Activated CD8-positive, alpha-beta T cell treated with anti-CD3 and anti-CD28 coated beads, Interleukin-2, amount 10 ng/mL, durations not matched to agents 7 days and 5 days (primary cell): ENCODE data around the gene NMRAL1. TPM values are rescaled to one million over a fixed set of nuclear protein-coding genes. Genes with fewer than 3 reads are reported as not detected.

Experiments
- ATAC-seq: fragments of 150-1000 bp; cut with Tn5 transposase; one replicate; pipeline ENCODE4 v1.10.0; 2021; ENCODE audit warnings: moderate library complexity
- CTCF ChIA-PET: fragments of 350-600 bp; sonication (Branson Sonifier 250); formaldehyde crosslinking; loops from one replicate; lab custom pipeline; 2021; ENCODE audit warnings: antibody characterized with exemption; lab: Charles Lee
- POLR2A ChIA-PET: fragments of 350-600 bp; sonication (Branson Sonifier 250); formaldehyde crosslinking; loops from one replicate; lab custom pipeline; 2021; ENCODE audit warnings: antibody characterized with exemption; lab: Charles Lee
- DNase-seq: peaks from one replicate; pipeline ENCODE4 v3.0.0-alpha.2; 2020
- H3K27ac Mint-ChIP-seq: one replicate; pipeline ENCODE4 v1.8.0; 2021; ENCODE audit warnings: mild to moderate bottlenecking, mixed read lengths
- H3K27me3 Mint-ChIP-seq: one replicate; pipeline ENCODE4 v1.8.0; 2021; ENCODE audit warnings: low read depth, mixed read lengths
- H3K36me3 Mint-ChIP-seq: one replicate; pipeline ENCODE4 v1.8.0; 2021; ENCODE audit warnings: low read depth, mixed read lengths
- H3K4me1 Mint-ChIP-seq: one replicate; pipeline ENCODE4 v1.8.0; 2021; ENCODE audit warnings: low read depth, mixed read lengths
- H3K4me3 Mint-ChIP-seq: one replicate; pipeline ENCODE4 v1.8.0; 2021; ENCODE audit warnings: mild to moderate bottlenecking, mixed read lengths
- H3K9me3 Mint-ChIP-seq: one replicate; pipeline ENCODE4 v1.8.0; 2022; ENCODE audit warnings: mixed read lengths; ENCODE audit not compliant: insufficient read depth
- total RNA-seq, 2 experiments: library from RNA; stranded (reverse); gene quantifications; one replicate each; pipeline ENCODE4 v1.2.3, GENCODE V29; 2021

NMRAL1 gene
- total RNA-seq, 2 experiments from 2014 or later, result 53.6 to 55.6 TPM

DNA sequence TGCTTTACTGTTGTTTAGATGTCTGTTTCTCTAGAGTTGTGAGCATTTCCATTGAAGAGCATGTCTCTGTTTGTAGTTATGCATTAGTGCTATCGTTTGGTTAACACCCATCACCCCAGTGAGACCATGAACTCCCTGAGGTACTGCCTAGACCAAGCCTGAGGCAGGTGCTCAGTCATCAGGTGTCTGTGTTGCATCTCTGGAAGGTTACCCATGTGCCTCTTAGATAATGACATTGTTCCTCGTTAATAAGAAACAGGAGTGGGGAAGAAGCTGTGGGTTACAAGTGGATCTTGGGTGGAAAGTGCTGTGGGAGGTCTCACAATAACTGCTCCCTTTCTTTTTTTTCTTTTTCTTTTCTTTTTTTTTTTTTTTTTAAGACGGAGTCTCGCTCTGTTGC lies 30.4 kb downstream of the NMRAL1 start:
- ChIA-PET POLR2A (no interaction called here), CTCF (no interaction called here)
- no peaks in the 10 kb centered on the region for H3K9me3 Mint-ChIP-seq
- H3K36me3 Mint-ChIP-seq, result peaks cover 62% of the 10 kb centered on the region
- ATAC-seq, result no peak
- H3K4me3 Mint-ChIP-seq, result no peak overlapping the region
- no peak for DNase-seq
- H3K4me1 Mint-ChIP-seq, result peaks cover 7% of the 10 kb centered on the region
- no peak overlapping the region for H3K27ac Mint-ChIP-seq
- H3K27me3 Mint-ChIP-seq, result no peaks in the 10 kb centered on the region

DNA sequence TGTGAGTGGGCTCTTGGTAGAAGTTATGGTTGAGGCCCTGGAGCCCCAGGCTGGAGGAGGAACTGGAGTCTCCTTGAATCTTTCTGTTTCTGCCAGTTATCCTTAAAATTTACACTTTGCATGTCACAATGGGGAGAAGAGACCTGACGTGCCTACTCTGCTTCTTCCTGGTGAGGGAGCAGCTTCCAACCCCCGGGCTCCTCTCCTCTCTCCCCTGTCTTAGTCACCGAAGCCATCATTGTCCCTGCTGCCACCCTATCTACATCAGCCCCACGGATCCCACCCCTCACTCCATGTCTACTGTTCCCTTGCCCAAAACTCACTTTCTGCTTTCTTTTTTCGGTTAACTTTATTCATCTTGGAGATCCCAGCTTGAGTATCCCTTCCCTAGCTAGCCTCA lies 31.2 kb downstream of the NMRAL1 start:
- H3K36me3 Mint-ChIP-seq, result peaks cover 57% of the 10 kb centered on the region
- DNase-seq (no peak), ATAC-seq (no peak)
- H3K4me1 Mint-ChIP-seq, result peaks cover 11% of the 10 kb centered on the region
- ChIA-PET CTCF (no interaction called here), POLR2A (no interaction called here)
- no peaks in the 10 kb centered on the region for H3K27me3 Mint-ChIP-seq
- no peak overlapping the region for H3K27ac Mint-ChIP-seq
- H3K9me3 Mint-ChIP-seq, result no peaks in the 10 kb centered on the region
- H3K4me3 Mint-ChIP-seq, result no peak overlapping the region

DNA sequence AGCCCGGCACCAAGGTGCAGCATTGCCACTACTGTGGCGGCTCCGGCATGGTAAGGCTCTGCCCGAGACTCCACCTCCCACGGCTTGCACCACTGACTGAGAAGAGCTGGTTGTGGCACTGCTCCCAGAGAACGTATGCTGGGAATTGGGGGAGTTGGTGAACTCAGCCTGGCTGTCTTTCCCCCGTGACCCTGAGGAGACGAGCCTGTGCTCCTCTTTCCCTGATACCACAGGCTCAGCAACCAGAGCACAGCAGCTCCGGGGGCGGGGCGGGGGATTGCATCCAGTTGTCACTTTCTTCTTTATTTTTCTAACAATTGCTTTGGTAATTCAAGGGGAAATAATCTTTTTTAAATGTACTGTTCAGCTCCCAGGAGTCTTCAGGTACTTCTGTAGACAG lies 32.1 kb downstream of the NMRAL1 start:
- no peaks in the 10 kb centered on the region for H3K27me3 Mint-ChIP-seq
- no peak for DNase-seq
- CTCF ChIA-PET, result no interaction called here
- no peak overlapping the region for H3K4me3 Mint-ChIP-seq
- POLR2A ChIA-PET, result no interaction called here
- no peak overlapping the region for H3K27ac Mint-ChIP-seq
- H3K36me3 Mint-ChIP-seq, result peaks cover 55% of the 10 kb centered on the region
- H3K9me3 Mint-ChIP-seq, result no peaks in the 10 kb centered on the region
- peaks cover 12% of the 10 kb centered on the region for H3K4me1 Mint-ChIP-seq
- no peak for ATAC-seq

DNA sequence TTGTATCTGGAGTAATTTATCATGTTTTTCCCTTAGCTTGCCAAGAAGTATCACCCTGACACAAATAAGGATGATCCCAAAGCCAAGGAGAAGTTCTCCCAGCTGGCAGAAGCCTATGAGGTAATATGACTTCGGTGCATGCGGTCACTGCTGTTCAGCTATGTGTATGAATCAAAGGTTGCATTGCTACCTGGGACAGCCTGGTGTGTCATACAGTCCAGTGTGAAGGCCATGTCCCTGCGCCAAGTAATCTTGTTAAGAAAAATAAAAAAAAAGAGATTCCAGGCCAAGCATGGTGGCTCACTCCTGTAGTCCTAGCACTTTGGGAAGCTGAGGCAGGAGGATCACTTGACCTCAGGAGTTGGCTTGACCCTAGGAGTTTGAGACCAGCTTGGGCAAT lies 37.1 kb downstream of the NMRAL1 start:
- Mint-ChIP-seq H3K4me1 (peaks cover 13% of the 10 kb centered on the region), H3K27ac (no peak overlapping the region), H3K36me3 (peaks cover 50% of the 10 kb centered on the region), H3K4me3 (no peak overlapping the region), H3K27me3 (no peaks in the 10 kb centered on the region), H3K9me3 (no peaks in the 10 kb centered on the region)
- CTCF ChIA-PET, result interaction anchor here (1.9 kb wide), 1 partner anchor 35 kb away, joined by 6 read pairs; no protein-coding TSS in a partner anchor
- POLR2A ChIA-PET, result interaction anchor here (0.5 to 0.6 kb wide), 3 partner anchors 8 to 27 kb away, joined by 3 to 4 read pairs (median 4); no protein-coding TSS in a partner anchor
- ATAC-seq, result no peak
- no peak for DNase-seq

DNA sequence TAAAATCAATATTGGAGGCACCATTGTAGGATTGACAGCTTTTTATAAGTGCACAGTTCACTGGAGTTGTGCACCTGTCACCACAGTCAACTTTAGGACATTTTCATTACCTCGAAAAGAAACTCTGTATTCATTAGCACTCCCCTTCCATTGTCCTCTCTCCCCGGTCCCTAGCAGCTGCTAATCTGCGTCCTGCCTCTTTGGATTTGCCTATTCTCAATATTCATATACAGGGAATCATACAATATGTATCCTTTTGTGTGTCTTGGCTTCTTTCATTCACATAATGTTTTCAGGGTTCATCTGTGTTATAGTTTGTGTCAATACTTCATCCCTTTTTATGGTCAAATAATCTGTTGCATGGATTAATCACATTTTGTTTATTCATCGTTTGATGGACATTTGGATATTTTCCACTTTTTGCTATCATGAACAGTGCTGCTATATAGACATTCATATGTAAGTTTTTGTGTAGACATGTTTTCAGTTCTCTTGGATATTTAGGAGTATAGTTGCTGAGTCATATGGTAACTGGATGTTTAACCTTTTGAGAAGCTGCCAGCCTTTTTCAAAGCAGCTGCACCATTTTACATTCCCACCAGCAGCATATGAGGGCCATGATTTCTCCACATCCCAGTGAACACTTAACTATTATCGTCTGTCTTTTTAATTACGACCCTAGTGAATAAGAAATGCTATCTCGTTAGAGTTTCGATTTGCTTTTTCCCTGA lies 38.9 kb downstream of the NMRAL1 start:
- Mint-ChIP-seq H3K27me3 (no peaks in the 10 kb centered on the region), H3K4me3 (no peak overlapping the region)
- POLR2A ChIA-PET, result interaction anchor here (0.6 kb wide), 1 partner anchor 37 kb away, joined by 4 read pairs; no protein-coding TSS in a partner anchor

DNA sequence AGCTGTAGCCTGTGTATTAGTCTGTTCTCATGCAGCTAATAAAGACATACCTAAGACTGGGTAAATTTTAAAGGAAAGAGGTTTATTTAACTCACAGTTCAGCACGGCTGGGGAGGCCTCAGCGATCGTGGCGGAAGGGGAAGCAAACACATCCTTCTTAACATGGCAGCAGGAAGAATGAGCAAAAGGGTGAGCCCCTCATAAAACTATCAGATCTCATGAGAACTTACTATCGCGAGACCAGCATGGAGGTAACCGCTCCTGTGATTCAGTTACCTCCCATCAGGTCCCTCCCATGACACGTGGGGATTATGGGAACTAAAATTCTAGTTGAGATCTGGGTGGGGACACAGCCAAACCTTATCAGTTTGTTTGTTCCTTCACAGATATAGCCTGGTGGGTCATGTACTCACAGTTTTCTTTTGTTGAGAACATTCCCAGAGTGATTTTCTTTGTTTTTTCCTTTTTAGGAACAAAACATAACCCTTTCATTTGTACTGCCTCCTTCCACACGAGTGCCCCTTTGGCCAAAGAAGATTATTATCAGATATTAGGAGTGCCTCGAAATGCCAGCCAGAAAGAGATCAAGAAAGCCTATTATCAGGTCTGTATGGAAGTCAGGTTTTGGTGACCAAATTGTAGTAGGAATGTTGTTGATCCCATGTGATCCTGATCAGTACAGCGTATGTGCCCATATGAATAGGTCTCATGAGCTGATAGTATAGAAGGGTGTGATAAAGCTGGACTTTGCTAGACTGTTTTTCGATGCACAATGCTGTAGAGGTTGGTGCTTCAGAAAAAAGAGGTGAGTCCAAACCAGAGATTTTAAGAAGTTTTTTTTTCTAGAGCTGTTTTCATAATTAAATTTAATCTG lies 40.3 kb downstream of the NMRAL1 start:
- no peak overlapping the region for H3K4me3 Mint-ChIP-seq
- DNase-seq (no peak), ATAC-seq (no peak)
- peaks cover 7% of the 10 kb centered on the region for H3K4me1 Mint-ChIP-seq
- peaks cover 43% of the 10 kb centered on the region for H3K36me3 Mint-ChIP-seq
- no peaks in the 10 kb centered on the region for H3K27me3 Mint-ChIP-seq
- ChIA-PET POLR2A (interaction anchor here (1.5 kb wide), 1 partner anchor 32 kb away, joined by 6 read pairs; no protein-coding TSS in a partner anchor), CTCF (interaction anchor here (1.4 kb wide), 1 partner anchor 32 kb away, joined by 3 read pairs; no protein-coding TSS in a partner anchor)
- H3K9me3 Mint-ChIP-seq, result no peaks in the 10 kb centered on the region
- H3K27ac Mint-ChIP-seq, result no peak overlapping the region

More for the DNA sequence above, 38.9 kb downstream of the NMRAL1 start:
- ATAC-seq, result no peak
- Mint-ChIP-seq H3K36me3 (peaks cover 45% of the 10 kb centered on the region), H3K9me3 (no peaks in the 10 kb centered on the region), H3K4me1 (peaks cover 13% of the 10 kb centered on the region), H3K27ac (no peak overlapping the region)
- no peak for DNase-seq
- CTCF ChIA-PET, result interaction anchor here (1.1 kb wide), 1 partner anchor 33 kb away, joined by 3 read pairs; no protein-coding TSS in a partner anchor

DNA sequence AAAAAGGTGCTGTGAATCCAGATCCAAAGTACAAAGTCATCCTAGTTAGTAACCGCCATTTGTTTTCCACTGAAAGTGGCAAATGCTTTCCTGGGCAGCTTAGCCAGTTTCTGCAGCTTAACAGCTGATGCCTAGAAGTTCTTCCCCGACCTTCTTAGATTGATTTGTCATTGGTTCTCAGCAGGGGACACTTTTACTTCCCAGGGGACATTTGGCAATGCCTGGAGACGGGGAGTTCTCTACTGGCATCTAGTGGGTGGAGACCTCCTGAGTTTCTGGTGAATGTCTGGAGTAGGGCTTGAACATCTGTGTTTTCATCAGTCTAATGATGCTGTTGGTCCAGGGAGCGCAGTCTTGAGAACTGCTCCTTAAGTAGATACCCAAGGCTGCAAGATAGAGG lies 41.2 kb downstream of the NMRAL1 start:
- CTCF ChIA-PET, result interaction anchor here (1.4 kb wide), 1 partner anchor 33 kb away, joined by 3 read pairs; no protein-coding TSS in a partner anchor
- H3K4me1 Mint-ChIP-seq, result peaks cover 6% of the 10 kb centered on the region
- ATAC-seq (no peak), DNase-seq (no peak)
- peaks cover 47% of the 10 kb centered on the region for H3K36me3 Mint-ChIP-seq
- no peak overlapping the region for H3K4me3 Mint-ChIP-seq
- POLR2A ChIA-PET, result no interaction called here
- H3K9me3 Mint-ChIP-seq, result no peaks in the 10 kb centered on the region
- H3K27me3 Mint-ChIP-seq, result no peaks in the 10 kb centered on the region
- H3K27ac Mint-ChIP-seq, result no peak overlapping the region

DNA sequence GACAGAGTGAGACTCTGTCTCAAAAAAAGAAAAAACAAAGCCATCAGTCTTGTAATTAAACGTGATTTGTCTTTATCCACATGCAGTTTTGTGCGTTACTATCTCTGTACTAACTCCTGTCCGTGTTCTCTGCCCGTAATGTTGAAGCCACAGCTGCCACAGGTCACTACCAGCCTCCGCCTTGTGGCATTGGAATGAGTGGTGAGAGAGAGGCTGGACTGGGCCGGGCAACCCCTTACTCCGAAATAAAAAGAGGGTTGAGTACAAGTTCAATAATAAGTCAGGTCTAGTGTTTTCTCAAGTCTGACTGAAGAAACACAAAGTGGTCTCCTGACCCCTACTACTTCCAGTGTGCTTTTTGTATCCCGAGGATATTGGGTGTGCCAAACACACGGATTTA lies 43.4 kb downstream of the NMRAL1 start:
- Mint-ChIP-seq H3K27me3 (no peaks in the 10 kb centered on the region), H3K4me3 (no peak overlapping the region), H3K36me3 (peaks cover 49% of the 10 kb centered on the region), H3K9me3 (no peaks in the 10 kb centered on the region), H3K27ac (no peak overlapping the region), H3K4me1 (peaks cover 21% of the 10 kb centered on the region)
- DNase-seq, result no peak
- ChIA-PET POLR2A (no interaction called here), CTCF (no interaction called here)
- no peak for ATAC-seq

DNA sequence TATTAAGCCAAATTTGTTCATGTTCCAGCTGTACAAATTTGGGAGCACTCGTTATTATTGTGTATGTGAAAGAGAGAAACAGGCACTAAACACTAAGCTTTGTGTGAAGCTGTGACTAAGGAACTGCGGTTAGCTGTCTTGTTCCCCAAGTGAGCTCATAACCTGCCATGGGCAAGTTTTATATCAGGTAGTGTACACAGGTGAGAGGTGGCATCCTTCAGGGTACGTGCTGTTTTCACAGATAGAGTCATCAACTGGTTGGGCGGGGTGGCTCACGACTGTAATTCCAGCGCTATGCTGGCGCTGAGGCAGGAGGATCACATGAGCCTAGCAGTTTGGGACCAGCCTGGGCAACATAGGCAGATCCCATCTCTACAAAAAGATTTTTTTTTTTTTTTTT lies 45.9 kb downstream of the NMRAL1 start:
- DNase-seq (no peak), ATAC-seq (no peak)
- Mint-ChIP-seq H3K9me3 (no peaks in the 10 kb centered on the region), H3K4me1 (peaks cover 28% of the 10 kb centered on the region), H3K4me3 (no peak overlapping the region), H3K27ac (no peak overlapping the region), H3K27me3 (no peaks in the 10 kb centered on the region), H3K36me3 (peaks cover 37% of the 10 kb centered on the region)
- ChIA-PET CTCF (interaction anchor here (1.5 to 1.6 kb wide), 2 partner anchors 10 to 120 kb away, joined by 4 to 6 read pairs; no protein-coding TSS in a partner anchor), POLR2A (interaction anchor here (1.5 kb wide), 1 partner anchor 13 kb away, joined by 5 read pairs; no protein-coding TSS in a partner anchor)

DNA sequence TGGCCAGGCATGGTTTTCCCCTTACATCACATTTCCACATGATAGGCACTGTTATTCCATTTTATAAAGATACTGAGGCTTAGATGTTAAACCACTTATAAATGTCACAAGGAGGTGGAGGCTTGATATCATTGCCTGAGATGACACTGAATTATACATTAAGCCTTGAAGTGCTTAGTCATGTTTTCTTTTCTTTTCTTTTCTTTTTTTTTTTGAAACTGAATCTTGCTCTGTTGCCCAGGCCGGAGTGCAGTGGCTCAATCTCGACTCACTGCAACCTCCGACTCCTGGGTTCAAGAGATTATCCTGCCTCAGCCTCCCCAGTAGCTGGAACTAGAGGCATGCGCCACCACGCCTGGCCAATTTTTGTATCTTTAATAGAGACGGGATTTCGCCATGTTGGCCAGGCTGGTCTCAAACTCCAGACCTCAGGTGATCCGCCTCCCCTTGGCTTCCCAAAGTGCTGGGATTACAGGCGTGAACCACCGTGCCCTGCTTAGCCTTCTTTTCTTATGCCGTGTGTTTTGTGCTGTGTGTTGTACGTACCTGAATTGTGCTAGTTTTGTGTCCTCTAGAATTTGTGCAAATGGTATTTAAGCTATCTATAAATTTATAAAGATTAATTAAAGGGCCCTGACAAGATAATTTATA lies 47.6 kb downstream of the NMRAL1 start:
- peaks cover 28% of the 10 kb centered on the region for H3K4me1 Mint-ChIP-seq
- ATAC-seq, result no peak
- no peaks in the 10 kb centered on the region for H3K9me3 Mint-ChIP-seq
- H3K36me3 Mint-ChIP-seq, result peaks cover 31% of the 10 kb centered on the region
- POLR2A ChIA-PET, result interaction anchor here (1.4 to 3.5 kb wide), 2 partner anchors 11 to 38 kb away, joined by 5 to 25 read pairs; partner anchors contain the start of gene CORO7
- CTCF ChIA-PET, result no interaction called here
- no peaks in the 10 kb centered on the region for H3K27me3 Mint-ChIP-seq
- peak overlapping the region; percentile 93 for H3K4me3 Mint-ChIP-seq
- DNase-seq, result no peak
- H3K27ac Mint-ChIP-seq, result peak overlapping the region; percentile 99

DNA sequence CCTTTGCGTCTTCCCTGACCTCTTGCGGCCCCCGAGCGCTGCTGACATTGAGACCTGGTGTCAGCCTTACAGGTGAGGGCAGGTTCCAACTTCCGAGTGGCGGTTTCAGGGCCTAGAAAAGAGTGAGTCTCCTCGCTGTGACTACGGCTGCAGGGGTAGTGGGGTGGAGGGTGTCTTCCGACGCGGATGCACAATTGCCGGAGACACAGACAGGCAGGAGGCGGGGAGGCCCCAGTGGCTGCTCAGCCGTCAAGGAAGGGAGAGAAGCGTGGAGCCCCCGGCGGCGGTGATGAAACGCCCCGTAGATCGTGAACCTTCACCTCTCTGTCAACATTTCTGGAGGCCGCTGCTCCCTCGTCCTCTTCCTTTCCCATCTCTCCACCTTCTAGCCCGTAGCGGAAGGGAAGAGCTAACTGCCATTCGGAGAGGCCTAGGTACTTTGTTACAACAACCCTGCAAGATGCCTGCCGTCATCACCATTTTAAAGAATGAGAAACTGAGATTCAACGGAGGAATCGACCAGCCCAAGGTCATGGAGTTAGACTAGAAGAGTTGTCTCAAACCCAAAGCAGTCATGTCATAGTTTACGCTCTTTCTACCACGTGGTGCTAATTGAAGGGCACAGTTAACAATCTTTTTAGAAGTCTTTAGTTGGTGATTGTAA lies 48.3 kb downstream of the NMRAL1 start:
- POLR2A ChIA-PET, result interaction anchor here (1.4 to 3.5 kb wide), 2 partner anchors 10 to 37 kb away, joined by 5 to 25 read pairs; partner anchors contain the start of gene CORO7
- peaks cover 25% of the 10 kb centered on the region for H3K36me3 Mint-ChIP-seq
- peak overlapping the region; percentile 99 for H3K27ac Mint-ChIP-seq

More for the DNA sequence above, 48.3 kb downstream of the NMRAL1 start:
- Mint-ChIP-seq H3K4me1 (peaks cover 28% of the 10 kb centered on the region), H3K4me3 (peak overlapping the region; percentile 93), H3K27me3 (no peaks in the 10 kb centered on the region), H3K9me3 (no peaks in the 10 kb centered on the region)
- CTCF ChIA-PET, result no interaction called here
- DNase-seq (no peak), ATAC-seq (peak; percentile 49)
